ENCODE data around the gene CPPED1.
"Not testable (repeated sequence)": the region's sequence is repeated elsewhere in the genome, so short reads cannot be mapped to it uniquely, and the experiment has no call there.

GRCh38 chr16:12816791-12817214 is 13.1 kb upstream of the CPPED1 start:
- not testable (repeated sequence) for TF ChIP-seq EP300, CTCF, POLR2A, POLR2AphosphoS5 (IDR thresholded peaks at IDR 0.05)

Data from gastroesophageal sphincter (tissue), 3 donors.